Upper lobe of left lung (tissue), 6 donors: Measurements from ENCODE around the gene SETBP1. TPM values are rescaled to one million over a fixed set of nuclear protein-coding genes. Genes with fewer than 3 reads are reported as not detected.

Experiments used
- ATAC-seq, 2 donors: fragments of 200-7000 bp; cut with Tn5 transposase; one replicate each; pipeline ENCODE4 v1.9.1; 2022; ENCODE audit warnings: mild to moderate bottlenecking in 2 of 2, moderate library complexity in 2 of 2; ENCODE audit not compliant: low FRiP score in 2 of 2
- DNase-seq, 2 donors: peaks; one replicate each; pipeline ENCODE4 v3.0.0-alpha.2; 2019 to 2020
- H3K27ac ChIP-seq, 4 donors: fragments of 200-600 bp; sonication (generic); one replicate each; pipeline ENCODE4 v1.5.1; 2016 to 2019
- H3K27me3 ChIP-seq, 4 donors: fragments of 200-600 bp; sonication (generic); one replicate each; pipeline ENCODE4 v1.5.1; 2017 to 2019
- H3K36me3 ChIP-seq, 4 donors: fragments of 200-600 bp; sonication (generic); one replicate each; pipeline ENCODE4 v1.5.1; 2016 to 2019
- H3K4me1 ChIP-seq, 4 donors: fragments of 200-600 bp; sonication (generic); one replicate each; pipeline ENCODE4 v1.5.1; 2018 to 2019
- H3K4me3 ChIP-seq, 4 donors: fragments of 200-600 bp; sonication (generic); one replicate each; pipeline ENCODE4 v1.5.1; 2017 to 2019; ENCODE audit warnings: mild to moderate bottlenecking in 2 of 4, moderate library complexity in 1 of 4
- H3K9me3 ChIP-seq, 4 donors: fragments of 200-600 bp; sonication (generic); one replicate each; pipeline ENCODE4 v1.5.1; 2018 to 2019
- EP300 ChIP-seq, 4 donors: sonication (generic); formaldehyde crosslinking; IDR thresholded peaks; one replicate each; pipeline ENCODE4 v1.5.1; 2017; ENCODE audit warnings: antibody characterized with exemption in 4 of 4, control low read depth in 2 of 4
- POLR2A ChIP-seq, 4 donors: fragments of 450-650 bp; IDR thresholded peaks; one replicate each; pipeline ENCODE4 v1.5.1; 2016 to 2017; ENCODE audit warnings: antibody characterized with exemption in 4 of 4, mild to moderate bottlenecking in 2 of 4
- POLR2AphosphoS5 ChIP-seq, 2 donors: sonication (generic); formaldehyde crosslinking; IDR thresholded peaks; one replicate each; pipeline ENCODE4 v1.5.1; 2017; ENCODE audit warnings: antibody characterized with exemption in 2 of 2
- WGBS, 2 donors: methylation state at CpG; one replicate each; pipeline ENCODE4 v1.1.5; 2017 to 2018; 5-methylcytosine and 5-hydroxymethylcytosine counted together
- total RNA-seq, 6 donors: library from RNA; depleted of rRNA in 4 of 6; stranded (reverse); fragments of >200 nt in 4 of 6; gene quantifications; one replicate each; pipeline versions ENCODE4 v1.1.0 to v1.2.1, GENCODE V29; 2016 to 2021
- TF ChIP-seq, protein P1 (sequence below), 6 experiments: fragments of 450-650 bp in 4 of 6; fragments of 200-600 bp in 2 of 6; sonication (generic) in 2 of 6; IDR thresholded peaks; one replicate each; pipeline ENCODE4 v1.5.1; 2016 to 2019; ENCODE audit warnings: antibody characterized with exemption in 6 of 6
- donor health status: DM: no; HTN: no; CAD: no; lungs with moderate emphysema.
- donor health status: DM: no; HTN: yes; CAD: no; lungs with severe emphysema.

The SETBP1 gene
- total RNA-seq, 6 donors from 2014 or later: 11.7 to 38.8 (median 16.6) TPM

DNA sequence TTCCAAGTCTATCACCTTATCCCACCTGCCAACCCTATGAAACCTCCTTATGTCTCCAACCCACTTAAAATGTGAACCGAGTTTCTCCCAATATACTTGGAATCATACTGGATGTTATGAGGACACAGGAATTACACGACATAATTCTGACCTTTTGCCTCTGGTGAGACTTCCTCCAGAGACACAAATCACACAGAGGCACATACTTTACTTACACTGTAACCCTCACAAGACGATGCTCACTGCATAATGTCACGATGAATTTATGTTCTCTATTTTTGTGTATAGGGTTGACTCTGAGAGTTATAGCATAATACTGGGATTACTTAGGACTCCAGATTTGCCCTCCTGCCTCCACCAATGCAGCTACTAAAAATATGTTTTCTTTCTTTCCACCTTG is 28.0 kb upstream of the SETBP1 start:
- H3K36me3 ChIP-seq: no peaks in the 10 kb centered on the region
- 84 to 89% methylated on average over 4 of the region's 4 CpGs for WGBS, 2 donors
- DNase-seq (no peak), ATAC-seq (no peak)
- no peaks in the 10 kb centered on the region for H3K27me3 ChIP-seq
- TF ChIP-seq, protein P1, sequence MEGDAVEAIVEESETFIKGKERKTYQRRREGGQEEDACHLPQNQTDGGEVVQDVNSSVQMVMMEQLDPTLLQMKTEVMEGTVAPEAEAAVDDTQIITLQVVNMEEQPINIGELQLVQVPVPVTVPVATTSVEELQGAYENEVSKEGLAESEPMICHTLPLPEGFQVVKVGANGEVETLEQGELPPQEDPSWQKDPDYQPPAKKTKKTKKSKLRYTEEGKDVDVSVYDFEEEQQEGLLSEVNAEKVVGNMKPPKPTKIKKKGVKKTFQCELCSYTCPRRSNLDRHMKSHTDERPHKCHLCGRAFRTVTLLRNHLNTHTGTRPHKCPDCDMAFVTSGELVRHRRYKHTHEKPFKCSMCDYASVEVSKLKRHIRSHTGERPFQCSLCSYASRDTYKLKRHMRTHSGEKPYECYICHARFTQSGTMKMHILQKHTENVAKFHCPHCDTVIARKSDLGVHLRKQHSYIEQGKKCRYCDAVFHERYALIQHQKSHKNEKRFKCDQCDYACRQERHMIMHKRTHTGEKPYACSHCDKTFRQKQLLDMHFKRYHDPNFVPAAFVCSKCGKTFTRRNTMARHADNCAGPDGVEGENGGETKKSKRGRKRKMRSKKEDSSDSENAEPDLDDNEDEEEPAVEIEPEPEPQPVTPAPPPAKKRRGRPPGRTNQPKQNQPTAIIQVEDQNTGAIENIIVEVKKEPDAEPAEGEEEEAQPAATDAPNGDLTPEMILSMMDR (IDR thresholded peaks at IDR 0.05): no peak
- no peak for TF ChIP-seq POLR2AphosphoS5 (IDR thresholded peaks at IDR 0.05)
- TF ChIP-seq EP300 (IDR thresholded peaks at IDR 0.05): no peak
- TF ChIP-seq POLR2A (IDR thresholded peaks at IDR 0.05): no peak
- no peak overlapping the region for H3K27ac ChIP-seq
- peaks cover 0 to 4% (median 0%) of the 10 kb centered on the region in 4 donors for H3K4me1 ChIP-seq
- no peak overlapping the region for H3K4me3 ChIP-seq
- H3K9me3 ChIP-seq: no peaks in the 10 kb centered on the region

DNA sequence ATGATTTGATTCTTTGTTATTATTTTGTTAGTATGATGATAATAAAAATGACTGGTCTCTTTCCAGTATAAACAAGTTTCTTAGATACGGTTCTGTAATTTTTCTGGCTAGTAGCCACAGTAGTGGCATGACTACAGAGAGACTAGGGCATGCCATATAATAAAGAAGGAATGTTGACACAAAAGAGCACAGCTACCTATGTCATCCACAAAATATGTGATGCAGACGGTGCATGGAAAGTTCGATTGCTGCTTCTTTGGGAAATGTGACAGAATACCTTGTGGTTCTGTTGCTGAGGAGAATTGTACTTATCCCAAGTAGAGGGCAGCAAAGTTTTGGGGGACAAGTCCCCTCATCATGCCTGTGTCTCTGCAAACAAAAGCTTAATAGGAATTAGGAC is 26.1 kb upstream of the SETBP1 start:
- ATAC-seq: no peak

DNA sequence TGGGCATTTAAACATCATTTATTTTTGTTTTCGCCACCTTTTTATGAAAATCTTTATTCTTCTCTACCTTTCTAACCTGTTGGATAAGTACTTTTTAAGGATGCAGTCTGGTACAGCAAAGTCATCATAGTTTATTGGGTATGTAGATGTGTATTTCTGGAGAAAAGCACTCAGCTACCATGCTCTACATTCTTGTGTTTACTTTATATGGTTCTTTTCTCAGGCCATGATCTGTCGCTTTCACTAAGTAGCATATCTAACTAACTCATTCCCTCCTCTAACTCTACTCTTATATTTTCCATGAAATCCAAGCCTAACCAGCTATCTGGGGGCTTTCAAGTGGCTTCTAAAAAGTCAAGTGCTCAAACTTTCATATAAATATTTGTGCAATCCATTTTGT is 25.3 kb upstream of the SETBP1 start:
- H3K27me3 ChIP-seq: no peaks in the 10 kb centered on the region
- H3K36me3 ChIP-seq: no peaks in the 10 kb centered on the region
- peaks cover 0 to 4% (median 0%) of the 10 kb centered on the region in 4 donors for H3K4me1 ChIP-seq
- WGBS, 2 donors: 65 to 70% methylated on average over 2 of the region's 2 CpGs
- no peak for TF ChIP-seq POLR2AphosphoS5 (IDR thresholded peaks at IDR 0.05)
- TF ChIP-seq EP300 (IDR thresholded peaks at IDR 0.05): no peak
- ATAC-seq (no peak), DNase-seq (no peak)
- H3K27ac ChIP-seq: no peak overlapping the region
- no peak overlapping the region for H3K4me3 ChIP-seq
- no peaks in the 10 kb centered on the region for H3K9me3 ChIP-seq

More for the DNA sequence above, 26.1 kb upstream of the SETBP1 start:
- H3K27ac ChIP-seq: no peak overlapping the region
- H3K27me3 ChIP-seq: no peaks in the 10 kb centered on the region
- no peak for DNase-seq
- no peaks in the 10 kb centered on the region for H3K36me3 ChIP-seq
- H3K4me1 ChIP-seq: peaks cover 0 to 4% (median 0%) of the 10 kb centered on the region in 4 donors
- 29 to 59% methylated on average over 3 of the region's 3 CpGs for WGBS, 2 donors
- H3K4me3 ChIP-seq: no peak overlapping the region
- TF ChIP-seq, protein P1 (IDR thresholded peaks at IDR 0.05): no peak
- no peak for TF ChIP-seq EP300 (IDR thresholded peaks at IDR 0.05)
- TF ChIP-seq POLR2A (IDR thresholded peaks at IDR 0.05): no peak
- no peak for TF ChIP-seq POLR2AphosphoS5 (IDR thresholded peaks at IDR 0.05)
- H3K9me3 ChIP-seq: no peaks in the 10 kb centered on the region

DNA sequence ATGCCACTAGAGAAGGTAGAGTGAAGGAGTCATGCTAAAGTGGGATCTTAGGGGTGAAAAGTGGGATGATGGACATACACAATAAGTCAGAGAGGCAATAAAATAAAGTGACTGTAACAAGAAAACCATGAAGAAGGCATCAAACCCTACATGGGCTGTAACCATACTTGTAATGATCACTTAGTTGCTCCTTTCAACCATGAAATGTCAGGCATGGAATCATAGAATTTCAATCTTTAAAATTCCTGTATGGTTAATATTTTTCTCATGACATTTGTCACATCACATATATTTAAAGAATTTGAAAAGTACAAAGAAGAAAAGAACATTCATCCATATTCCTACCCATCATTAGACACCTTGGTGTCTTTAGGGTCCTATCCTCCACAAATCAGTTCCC is 20.9 kb upstream of the SETBP1 start:
- H3K4me3 ChIP-seq: no peak overlapping the region
- H3K27ac ChIP-seq: no peak overlapping the region
- TF ChIP-seq POLR2AphosphoS5 (IDR thresholded peaks at IDR 0.05): no peak
- TF ChIP-seq, protein P1 (IDR thresholded peaks at IDR 0.05): no peak
- TF ChIP-seq EP300 (IDR thresholded peaks at IDR 0.05): no peak
- no peak for TF ChIP-seq POLR2A (IDR thresholded peaks at IDR 0.05)
- H3K9me3 ChIP-seq: no peaks in the 10 kb centered on the region
- no peaks in the 10 kb centered on the region for H3K36me3 ChIP-seq
- H3K27me3 ChIP-seq: no peaks in the 10 kb centered on the region
- H3K4me1 ChIP-seq: no peaks in the 10 kb centered on the region
- DNase-seq: no peak
- ATAC-seq: no peak

DNA sequence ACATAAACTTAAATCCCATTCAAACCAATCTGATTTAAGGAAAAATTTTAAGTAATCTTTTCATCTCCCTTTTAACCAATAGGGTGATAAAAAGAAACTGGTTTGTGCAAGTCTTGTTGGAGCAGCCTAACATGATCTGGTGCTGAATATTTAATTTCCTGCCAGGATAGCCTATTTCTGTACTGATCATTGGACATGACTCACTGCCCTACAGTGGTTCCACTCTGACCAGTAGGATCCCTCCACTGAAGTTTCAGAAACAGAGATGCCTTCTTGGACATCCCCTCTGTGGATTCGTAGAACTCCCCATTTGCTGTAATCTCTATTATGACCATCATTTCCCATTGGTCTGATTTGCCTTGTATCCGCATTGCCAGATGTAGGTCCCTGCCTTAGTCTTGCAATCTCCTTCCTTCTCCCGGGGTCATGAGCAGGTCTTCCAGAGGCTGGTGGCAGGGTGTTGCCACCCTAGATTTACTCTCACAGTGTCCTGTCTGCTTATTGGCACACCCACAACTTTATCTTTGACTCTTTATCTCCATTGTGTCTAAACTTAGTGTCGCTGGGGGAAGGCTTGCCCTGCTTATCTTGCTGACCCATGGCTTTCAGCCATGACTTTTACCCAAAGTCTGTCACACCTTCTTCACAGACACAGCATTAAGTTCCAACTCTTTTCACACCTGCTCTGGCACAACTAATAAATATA is 12.3 kb upstream of the SETBP1 start:
- DNase-seq: no peak

More for the DNA sequence above, 12.3 kb upstream of the SETBP1 start:
- Histone ChIP-seq H3K27me3 (no peaks in the 10 kb centered on the region), H3K27ac (no peak overlapping the region), H3K4me1 (peaks cover 0 to 5% (median 0%) of the 10 kb centered on the region in 4 donors), H3K4me3 (no peak overlapping the region), H3K9me3 (no peaks in the 10 kb centered on the region), H3K36me3 (no peaks in the 10 kb centered on the region)
- 68 to 70% methylated on average over 4 of the region's 4 CpGs for WGBS, 2 donors
- no peak for TF ChIP-seq POLR2AphosphoS5 (IDR thresholded peaks at IDR 0.05)
- no peak for TF ChIP-seq EP300 (IDR thresholded peaks at IDR 0.05)
- TF ChIP-seq, protein P1 (IDR thresholded peaks at IDR 0.05): no peak
- no peak for TF ChIP-seq POLR2A (IDR thresholded peaks at IDR 0.05)
- ATAC-seq: no peak
